Endodermal cell (in vitro differentiated cells): Measurements from ENCODE around the gene MAPKAPK3. TPM values are rescaled to one million over a fixed set of nuclear protein-coding genes. Genes with fewer than 3 reads are reported as not detected.

Experiments
- DNase-seq: peaks from one replicate; pipeline ENCODE4 v3.0.0-alpha.2; 2017
- H3K27ac ChIP-seq: 2 replicates; pipeline ENCODE4 v1.5.1; 2013; ENCODE audit warnings: mild to moderate bottlenecking, low read depth, low read length, moderate library complexity
- H3K27me3 ChIP-seq: 2 replicates; pipeline ENCODE4 v1.6.1; 2013; ENCODE audit warnings: mild to moderate bottlenecking, low read length, moderate library complexity; ENCODE audit not compliant: insufficient read depth, control insufficient read depth, poor library complexity, severe bottlenecking
- H3K36me3 ChIP-seq: 2 replicates; pipeline ENCODE4 v1.7.0; 2013; ENCODE audit warnings: mild to moderate bottlenecking, low read length, moderate library complexity; ENCODE audit not compliant: control insufficient read depth, insufficient read depth
- H3K4me1 ChIP-seq: one replicate; pipeline ENCODE4 v1.7.0; 2013; ENCODE audit warnings: low read length; ENCODE audit not compliant: control insufficient read depth, insufficient read depth
- H3K4me3 ChIP-seq: 2 replicates; pipeline ENCODE4 v1.5.1; 2013; ENCODE audit warnings: mild to moderate bottlenecking, low read length, moderate library complexity
- H3K9ac ChIP-seq: 2 replicates; pipeline ENCODE4 v1.6.1; 2013; ENCODE audit warnings: mild to moderate bottlenecking, low read length, moderate library complexity; ENCODE audit not compliant: poor library complexity, severe bottlenecking; ENCODE audit errors: extremely low read depth
- H3K9me3 ChIP-seq: 2 replicates; pipeline ENCODE4 v1.6.1; 2013; ENCODE audit warnings: mild to moderate bottlenecking, low read length, moderate library complexity; ENCODE audit not compliant: control insufficient read depth
- H3K27ac Mint-ChIP-seq: 2 replicates; pipeline ENCODE4 v1.8.0; 2020; ENCODE audit warnings: mixed read lengths
- H3K27me3 Mint-ChIP-seq: 2 replicates; pipeline ENCODE4 v1.8.0; 2021; ENCODE audit warnings: mild to moderate bottlenecking, mixed read lengths; ENCODE audit not compliant: insufficient read depth
- H3K36me3 Mint-ChIP-seq: 2 replicates; pipeline ENCODE4 v1.8.0; 2020; ENCODE audit warnings: low read depth, mixed read lengths
- H3K4me1 Mint-ChIP-seq: 2 replicates; pipeline ENCODE4 v1.8.0; 2020; ENCODE audit warnings: mixed read lengths
- H3K4me3 Mint-ChIP-seq: 2 replicates; pipeline ENCODE4 v1.8.0; 2020; ENCODE audit warnings: mild to moderate bottlenecking, moderate library complexity, mixed read lengths
- H3K9me3 Mint-ChIP-seq: 2 replicates; pipeline ENCODE4 v1.8.0; 2020; ENCODE audit warnings: mild to moderate bottlenecking, mixed read lengths
- WGBS, 2 experiments: methylation state at CpG; one replicate each; pipeline versions ENCODE4 v1.1.5 to v1.1.7; 2013; ENCODE audit warnings: missing lambda C conversion rate in 2 of 2, mixed read lengths in 1 of 2; ENCODE audit not compliant: insufficient coverage in 1 of 2, insufficient read length in 1 of 2; 5-methylcytosine and 5-hydroxymethylcytosine counted together
- total RNA-seq, 2 donors: library from RNA; stranded (reverse); fragmentation: NEBNext Ultra II Directional in 1 of 2; extraction: Animal tissue kit (Norgen Biotek cat#: 25700) in 1 of 2; gene quantifications; 2 replicates in 1 of 2; 3 replicates in 1 of 2; pipeline ENCODE4 v1.2.1, GENCODE V29; 2021
- TF ChIP-seq, protein P1 (sequence below): fragments of 200-600 bp; sonication (generic); conservative IDR thresholded peaks from 2 replicates; pipeline ENCODE4 v1.5.0; 2021; ENCODE audit warnings: antibody characterized with exemption, mild to moderate bottlenecking

The MAPKAPK3 gene
- total RNA-seq, 2 donors from 2014 or later = 37.2 to 39.7 TPM

DNA sequence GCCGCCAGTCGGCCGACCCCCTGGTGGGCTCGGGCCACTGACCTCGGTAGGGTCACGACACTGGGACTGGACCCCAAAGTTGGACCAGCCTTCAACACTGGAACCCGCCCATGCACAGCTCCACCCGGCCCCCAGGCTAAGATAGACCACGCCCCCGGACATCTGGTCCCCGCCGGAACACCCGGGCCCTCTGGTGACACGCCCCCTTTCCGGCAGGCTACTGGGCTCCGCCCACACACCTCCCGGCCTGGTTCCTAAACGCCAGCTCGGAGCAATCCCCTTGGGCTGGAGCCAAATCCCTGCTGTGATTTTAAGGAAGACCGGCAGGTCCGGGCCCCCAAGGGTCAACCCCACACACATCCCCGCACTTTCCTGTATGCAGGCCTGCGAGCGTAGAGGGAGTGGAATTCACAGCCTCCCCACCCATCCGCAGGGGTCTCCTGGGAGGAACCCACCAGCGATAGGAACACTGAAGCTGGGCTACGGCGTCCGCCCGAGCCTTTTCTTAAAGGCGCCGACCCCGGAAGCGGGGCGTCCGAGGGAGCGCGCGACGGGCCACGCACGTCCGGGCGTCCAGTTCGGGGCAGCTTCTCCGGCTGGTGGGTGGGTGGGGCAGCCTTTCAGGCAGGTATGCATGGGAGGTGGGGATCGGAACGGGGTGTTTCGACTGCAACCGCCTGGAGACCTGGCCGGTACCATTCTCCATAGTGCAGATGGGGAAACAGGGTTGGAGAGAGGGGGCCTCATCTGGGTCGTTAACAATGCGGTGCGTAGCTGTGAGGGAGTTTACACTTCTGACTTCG lies 47.8 kb upstream of the MAPKAPK3 start, which contains the start of gene HEMK1:
Gene HEMK1 (plus strand): TSS at position 576 of the 803 bp plus-strand sequence. CDS start 1,583 bp downstream, outside the sequence.
- 0 to 1% methylated on average over 21 to 55 of the region's 55 CpGs for WGBS, 2 experiments
- peaks cover 4% of the 10 kb centered on the region for H3K4me1 Mint-ChIP-seq
- H3K27ac Mint-ChIP-seq = peak within 1 kb of the TSS; percentile 96
- Histone ChIP-seq H3K27ac (peak within 1 kb of the TSS; percentile 52), H3K4me3 (peak within 1 kb of the TSS; percentile 98), H3K9me3 (no peaks in the 10 kb centered on the region), H3K36me3 (peaks cover 7% of the 10 kb centered on the region), H3K27me3 (peaks cover 10% of the 10 kb centered on the region), H3K4me1 (peaks cover 5% of the 10 kb centered on the region), H3K9ac (peak within 1 kb of the TSS; percentile 79)
- H3K36me3 Mint-ChIP-seq = no peaks in the 10 kb centered on the region
- TF ChIP-seq, protein P1, sequence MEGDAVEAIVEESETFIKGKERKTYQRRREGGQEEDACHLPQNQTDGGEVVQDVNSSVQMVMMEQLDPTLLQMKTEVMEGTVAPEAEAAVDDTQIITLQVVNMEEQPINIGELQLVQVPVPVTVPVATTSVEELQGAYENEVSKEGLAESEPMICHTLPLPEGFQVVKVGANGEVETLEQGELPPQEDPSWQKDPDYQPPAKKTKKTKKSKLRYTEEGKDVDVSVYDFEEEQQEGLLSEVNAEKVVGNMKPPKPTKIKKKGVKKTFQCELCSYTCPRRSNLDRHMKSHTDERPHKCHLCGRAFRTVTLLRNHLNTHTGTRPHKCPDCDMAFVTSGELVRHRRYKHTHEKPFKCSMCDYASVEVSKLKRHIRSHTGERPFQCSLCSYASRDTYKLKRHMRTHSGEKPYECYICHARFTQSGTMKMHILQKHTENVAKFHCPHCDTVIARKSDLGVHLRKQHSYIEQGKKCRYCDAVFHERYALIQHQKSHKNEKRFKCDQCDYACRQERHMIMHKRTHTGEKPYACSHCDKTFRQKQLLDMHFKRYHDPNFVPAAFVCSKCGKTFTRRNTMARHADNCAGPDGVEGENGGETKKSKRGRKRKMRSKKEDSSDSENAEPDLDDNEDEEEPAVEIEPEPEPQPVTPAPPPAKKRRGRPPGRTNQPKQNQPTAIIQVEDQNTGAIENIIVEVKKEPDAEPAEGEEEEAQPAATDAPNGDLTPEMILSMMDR = no peak
- DNase-seq = peak; percentile 98
- H3K9me3 Mint-ChIP-seq = no peaks in the 10 kb centered on the region
- peaks cover 12% of the 10 kb centered on the region for H3K27me3 Mint-ChIP-seq
- H3K4me3 Mint-ChIP-seq = peak within 1 kb of the TSS; percentile 95

DNA sequence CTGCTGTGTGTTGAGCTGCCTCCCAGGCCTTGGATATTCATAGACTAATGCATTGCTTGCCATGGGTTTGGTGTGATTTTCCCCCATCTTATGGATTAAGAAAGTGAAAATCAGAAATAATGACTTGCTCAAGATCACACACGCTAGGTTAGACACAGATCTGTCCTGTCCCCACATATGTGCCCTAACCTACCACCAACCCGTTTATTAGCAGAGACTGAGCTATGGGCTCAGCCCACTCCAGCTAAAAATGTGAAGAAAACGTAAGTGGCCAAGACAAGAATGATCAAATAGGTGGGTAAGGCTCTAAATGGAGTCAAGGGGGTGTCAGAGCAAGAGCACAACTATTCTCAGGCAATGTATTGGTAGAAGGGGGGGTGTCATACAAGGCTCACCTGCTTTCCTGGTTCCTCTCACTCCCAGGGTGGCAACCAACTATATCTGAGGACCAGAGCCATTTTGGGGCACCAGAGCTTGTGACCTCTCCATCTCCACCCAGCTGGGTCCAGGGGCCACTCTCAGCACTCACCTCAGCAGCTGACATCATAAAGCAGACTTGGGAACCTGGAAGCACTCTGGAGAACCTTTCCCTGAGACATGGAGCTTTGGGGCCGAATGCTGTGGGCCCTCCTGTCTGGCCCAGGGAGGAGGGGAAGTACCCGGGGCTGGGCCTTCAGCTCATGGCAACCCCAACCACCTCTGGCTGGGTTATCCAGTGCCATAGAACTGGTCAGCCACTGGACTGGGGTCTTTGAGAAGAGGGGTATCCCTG lies 46.3 kb upstream of the MAPKAPK3 start:
- peaks cover 4% of the 10 kb centered on the region for H3K4me1 Mint-ChIP-seq
- 89 to 100% methylated on average over 2 to 5 of the region's 5 CpGs for WGBS, 2 experiments
- Histone ChIP-seq H3K4me3 (peak overlapping the region; percentile 98), H3K36me3 (peaks cover 7% of the 10 kb centered on the region), H3K9me3 (no peaks in the 10 kb centered on the region), H3K4me1 (peaks cover 5% of the 10 kb centered on the region), H3K9ac (no peak overlapping the region), H3K27me3 (peaks cover 10% of the 10 kb centered on the region), H3K27ac (no peak overlapping the region)
- TF ChIP-seq, protein P1 = no peak
- peaks cover 12% of the 10 kb centered on the region for H3K27me3 Mint-ChIP-seq
- no peak overlapping the region for H3K27ac Mint-ChIP-seq
- no peak for DNase-seq
- H3K4me3 Mint-ChIP-seq = peak overlapping the region; percentile 95
- H3K36me3 Mint-ChIP-seq = no peaks in the 10 kb centered on the region
- H3K9me3 Mint-ChIP-seq = no peaks in the 10 kb centered on the region

DNA sequence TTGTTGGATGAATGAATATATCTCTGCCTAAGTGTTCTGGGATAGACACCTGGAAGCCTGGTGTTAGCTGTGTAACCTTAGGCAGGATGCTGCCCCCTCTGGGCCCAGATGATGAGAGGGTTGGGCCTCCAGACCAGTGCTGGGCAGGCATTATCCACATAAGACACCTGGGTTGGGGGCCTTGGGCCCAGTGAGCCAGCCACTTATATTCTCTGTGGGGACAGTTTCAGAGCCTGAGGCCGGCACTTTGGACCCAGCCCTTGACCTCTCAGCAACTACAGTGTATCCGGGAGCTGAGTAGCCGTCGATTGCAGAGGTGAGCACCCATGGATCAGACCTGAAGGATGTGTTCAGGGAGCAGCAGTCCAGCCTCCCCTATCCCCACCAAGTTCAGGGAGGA lies 45.5 kb upstream of the MAPKAPK3 start:
- Mint-ChIP-seq H3K4me3 (no peak overlapping the region), H3K36me3 (peaks cover 2% of the 10 kb centered on the region), H3K27me3 (peaks cover 6% of the 10 kb centered on the region), H3K27ac (no peak overlapping the region), H3K9me3 (no peaks in the 10 kb centered on the region), H3K4me1 (peaks cover 4% of the 10 kb centered on the region)
- H3K4me3 ChIP-seq = no peak overlapping the region
- 91% methylated on average over 4 of the region's 4 CpGs; no CpG with 5 or more reads in 1 of the 2 experiments for WGBS, 2 experiments
- no peaks in the 10 kb centered on the region for H3K9me3 ChIP-seq
- H3K27ac ChIP-seq = no peak overlapping the region
- no peak overlapping the region for H3K9ac ChIP-seq
- H3K27me3 ChIP-seq = peaks cover 4% of the 10 kb centered on the region
- TF ChIP-seq, protein P1 = no peak
- DNase-seq = no peak
- H3K36me3 ChIP-seq = peaks cover 7% of the 10 kb centered on the region
- H3K4me1 ChIP-seq = peaks cover 3% of the 10 kb centered on the region
